GM23248 (cell line): ENCODE measurements around the gene MAP4K3.

Experiments
- EZH2 ChIP-seq: fragments of 200-600 bp; sonication (generic); IDR thresholded peaks from 2 replicates; pipeline ENCODE4 v1.6.1; 2018; ENCODE audit warnings: antibody characterized with exemption, mild to moderate bottlenecking; ENCODE audit not compliant: insufficient read depth, poor library complexity, severe bottlenecking
- EZH2phosphoT487 ChIP-seq: fragments of 200-600 bp; sonication (generic); IDR thresholded peaks from 2 replicates; pipeline ENCODE4 v1.6.1; 2018; ENCODE audit warnings: antibody characterized with exemption, moderate library complexity, mild to moderate bottlenecking, low read depth; ENCODE audit not compliant: insufficient read depth

GRCh38 chr2:39377226-39377939, 59.7 kb downstream of the MAP4K3 start:
- no peak for TF ChIP-seq EZH2
- no peak for TF ChIP-seq EZH2phosphoT487
